Measurements from ENCODE around the gene SAMD4B. TPM values are rescaled to one million over a fixed set of nuclear protein-coding genes. Genes with fewer than 3 reads are reported as not detected.
A peak's percentile ranks its signal among the peaks of the same experiment; 100 is the strongest.

SAMD4B gene
- total RNA-seq, 1 donor from 2014 or later, result 100 TPM

DNA sequence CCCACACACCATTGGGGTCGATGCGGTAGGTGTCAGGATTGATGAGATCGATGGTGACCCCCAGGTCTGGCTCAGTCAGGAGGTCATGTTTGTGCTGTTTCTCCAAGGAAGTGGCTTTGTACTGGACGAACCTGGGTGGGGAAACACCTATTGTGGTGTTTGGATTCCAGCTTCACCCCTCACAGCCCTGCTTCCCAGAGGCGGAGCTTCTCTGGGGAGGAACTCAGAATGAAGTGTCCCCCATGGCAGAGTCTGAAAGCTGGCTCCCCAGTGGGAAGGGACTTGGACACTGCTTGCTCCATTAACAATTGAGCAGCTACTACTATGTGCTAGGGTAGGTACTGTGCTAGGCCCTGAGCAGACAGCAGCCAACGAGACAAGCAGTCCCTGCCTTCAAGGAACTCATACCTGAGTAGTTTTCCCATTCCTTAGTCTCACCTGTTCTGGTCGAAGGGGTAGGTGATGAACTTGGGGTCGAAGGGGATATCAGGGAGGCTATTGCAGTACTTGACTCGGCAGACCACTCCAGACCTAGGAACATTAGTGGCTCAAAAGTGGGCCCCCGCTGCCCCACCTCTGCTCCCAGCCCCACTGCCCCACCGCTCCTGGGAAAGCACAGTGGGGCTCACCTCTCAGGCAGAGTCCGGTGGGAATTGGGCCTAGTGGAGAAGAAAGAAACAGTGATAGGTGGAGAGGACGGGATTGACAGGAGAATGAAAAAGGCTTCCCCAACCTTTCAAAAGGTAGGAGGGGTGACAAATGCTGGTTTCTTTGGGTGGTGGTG lies 47.6 kb downstream of the SAMD4B start:
- Mint-ChIP-seq H3K9me3 (ENCODE audit: unreplicated experiment) (no peaks in the 10 kb centered on the region), H3K36me3 (ENCODE audit: unreplicated experiment) (peaks cover 32% of the 10 kb centered on the region), H3K4me1 (ENCODE audit: unreplicated experiment) (peaks cover 22% of the 10 kb centered on the region), H3K4me3 (ENCODE audit: unreplicated experiment) (peak overlapping the region; percentile 97), H3K27me3 (ENCODE audit: unreplicated experiment) (no peaks in the 10 kb centered on the region), H3K27ac (ENCODE audit: unreplicated experiment) (peak overlapping the region; percentile 98)
- no peak for DNase-seq (ENCODE audit: extremely low spot score, unreplicated experiment)
- TF ChIP-seq, protein P1, sequence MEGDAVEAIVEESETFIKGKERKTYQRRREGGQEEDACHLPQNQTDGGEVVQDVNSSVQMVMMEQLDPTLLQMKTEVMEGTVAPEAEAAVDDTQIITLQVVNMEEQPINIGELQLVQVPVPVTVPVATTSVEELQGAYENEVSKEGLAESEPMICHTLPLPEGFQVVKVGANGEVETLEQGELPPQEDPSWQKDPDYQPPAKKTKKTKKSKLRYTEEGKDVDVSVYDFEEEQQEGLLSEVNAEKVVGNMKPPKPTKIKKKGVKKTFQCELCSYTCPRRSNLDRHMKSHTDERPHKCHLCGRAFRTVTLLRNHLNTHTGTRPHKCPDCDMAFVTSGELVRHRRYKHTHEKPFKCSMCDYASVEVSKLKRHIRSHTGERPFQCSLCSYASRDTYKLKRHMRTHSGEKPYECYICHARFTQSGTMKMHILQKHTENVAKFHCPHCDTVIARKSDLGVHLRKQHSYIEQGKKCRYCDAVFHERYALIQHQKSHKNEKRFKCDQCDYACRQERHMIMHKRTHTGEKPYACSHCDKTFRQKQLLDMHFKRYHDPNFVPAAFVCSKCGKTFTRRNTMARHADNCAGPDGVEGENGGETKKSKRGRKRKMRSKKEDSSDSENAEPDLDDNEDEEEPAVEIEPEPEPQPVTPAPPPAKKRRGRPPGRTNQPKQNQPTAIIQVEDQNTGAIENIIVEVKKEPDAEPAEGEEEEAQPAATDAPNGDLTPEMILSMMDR (IDR thresholded peaks at IDR 0.05), result no peak

DNA sequence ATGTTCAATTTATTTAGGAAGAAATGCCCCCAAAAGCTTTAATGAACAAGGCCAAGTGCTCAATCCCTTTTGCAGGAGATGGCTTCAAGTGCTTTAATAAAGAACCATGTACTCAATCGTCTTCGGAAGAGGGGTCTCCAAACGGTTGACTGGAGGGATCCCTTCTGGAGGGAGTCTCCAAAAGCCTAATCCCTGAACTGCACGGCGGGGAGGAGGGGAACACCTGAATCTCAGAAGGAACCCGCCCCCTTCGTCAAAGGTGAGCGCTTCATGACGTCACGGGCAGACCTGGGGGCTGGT lies 48.2 kb downstream of the SAMD4B start:
- Mint-ChIP-seq H3K9me3 (ENCODE audit: unreplicated experiment) (no peaks in the 10 kb centered on the region), H3K27ac (ENCODE audit: unreplicated experiment) (peak overlapping the region; percentile 98), H3K4me1 (ENCODE audit: unreplicated experiment) (peaks cover 22% of the 10 kb centered on the region), H3K36me3 (ENCODE audit: unreplicated experiment) (peaks cover 37% of the 10 kb centered on the region), H3K27me3 (ENCODE audit: unreplicated experiment) (no peaks in the 10 kb centered on the region), H3K4me3 (ENCODE audit: unreplicated experiment) (peak overlapping the region; percentile 97)
- TF ChIP-seq, protein P1 (IDR thresholded peaks at IDR 0.05), result no peak
- DNase-seq (ENCODE audit: extremely low spot score, unreplicated experiment), result no peak

DNA sequence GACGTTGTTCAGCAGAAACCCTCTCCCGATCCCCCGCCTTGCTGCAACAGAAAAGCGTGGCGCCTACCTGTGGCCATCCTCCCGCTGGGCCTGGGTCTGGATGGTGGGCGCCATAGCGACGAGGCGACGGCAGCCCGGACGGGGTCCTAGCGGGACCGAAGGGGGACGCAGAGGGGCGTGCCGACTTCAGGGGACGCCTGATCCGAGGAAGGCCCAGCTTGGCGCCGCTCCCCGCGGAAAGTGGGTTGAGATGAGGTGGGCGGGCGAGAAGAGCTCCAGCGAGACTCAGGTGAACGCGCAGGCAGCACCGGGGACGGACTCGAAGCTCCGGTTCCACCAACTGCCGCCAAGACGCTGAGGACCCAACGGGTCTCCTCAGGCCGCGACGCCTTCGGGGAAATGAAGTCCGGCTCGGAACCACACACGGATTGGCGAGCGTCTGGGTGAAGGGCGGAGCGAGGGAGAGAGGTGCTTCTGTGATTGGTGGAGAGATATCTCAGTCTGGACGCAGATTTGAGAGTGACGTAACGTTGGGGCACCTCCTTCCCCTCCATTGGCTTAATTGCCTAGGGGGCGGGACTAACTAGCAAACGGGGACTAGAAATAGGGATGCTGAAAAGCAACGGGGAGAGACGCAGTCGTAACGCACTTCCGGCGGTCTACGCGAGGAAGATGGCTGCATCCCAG lies 48.7 kb downstream of the SAMD4B start, which contains the start of the genes MED29 and PAF1:
TSS of gene MED29 (plus strand) at position 628 of the 687 bp plus-strand sequence. CDS start at position 673, 45 bp downstream.
TSS of gene PAF1 (minus strand) at position 356 of the 687 bp plus-strand sequence. CDS start at position 114, 242 bp downstream.
- H3K36me3 Mint-ChIP-seq (ENCODE audit: unreplicated experiment), result peaks cover 33% of the 10 kb centered on the region

DNA sequence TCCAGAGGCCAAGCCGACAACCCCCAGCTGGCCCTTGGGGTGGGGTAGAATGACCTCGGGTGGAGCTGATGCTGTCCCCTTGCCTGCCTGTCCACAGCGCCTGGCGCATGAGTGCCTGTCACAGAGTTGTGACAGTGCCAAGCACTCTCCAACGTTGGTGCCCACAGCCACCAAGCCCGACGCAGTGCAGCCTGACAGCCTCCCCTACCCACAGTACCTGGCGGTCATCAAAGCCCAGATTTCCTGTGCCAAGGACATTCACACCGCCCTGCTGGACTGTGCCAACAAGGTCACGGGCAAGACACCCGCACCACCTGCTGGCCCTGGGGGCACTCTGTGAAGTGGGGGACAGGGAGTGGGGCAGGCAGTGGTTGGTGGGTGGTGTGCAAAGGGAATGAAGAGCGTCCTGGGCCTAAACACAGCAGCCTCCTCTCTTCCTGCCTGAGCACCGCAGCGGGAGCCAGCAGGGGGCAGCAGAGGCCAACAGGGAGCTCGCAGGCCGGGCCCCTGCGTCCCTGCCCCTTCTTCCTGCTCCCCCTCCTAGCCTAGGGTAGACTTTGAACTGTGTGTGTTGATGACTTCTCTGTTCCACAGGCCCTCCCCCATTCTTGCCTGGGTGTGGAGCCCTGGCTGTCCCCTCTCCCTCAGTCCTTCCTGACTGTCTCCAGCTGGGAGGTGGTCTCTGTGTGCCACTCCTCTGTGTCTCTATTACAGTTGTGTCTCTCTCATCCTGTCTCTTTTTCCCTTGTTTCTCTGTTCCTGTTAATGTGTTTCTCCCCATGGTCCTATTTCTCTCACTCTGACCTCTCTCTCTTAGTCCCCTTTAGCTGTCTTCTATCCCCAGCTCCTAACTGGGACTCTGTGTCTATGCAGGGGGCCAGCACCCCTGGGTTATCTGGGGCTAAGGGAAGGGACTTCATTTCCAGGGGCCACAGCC lies 55.4 kb downstream of the SAMD4B start:
- Mint-ChIP-seq H3K9me3 (ENCODE audit: unreplicated experiment) (no peaks in the 10 kb centered on the region), H3K36me3 (ENCODE audit: unreplicated experiment) (peaks cover 12% of the 10 kb centered on the region), H3K4me3 (ENCODE audit: unreplicated experiment) (no peak overlapping the region), H3K4me1 (ENCODE audit: unreplicated experiment) (peaks cover 27% of the 10 kb centered on the region), H3K27me3 (ENCODE audit: unreplicated experiment) (no peaks in the 10 kb centered on the region), H3K27ac (ENCODE audit: unreplicated experiment) (peak overlapping the region; percentile 79)
- TF ChIP-seq, protein P1 (IDR thresholded peaks at IDR 0.05), result peak; percentile 96
- peak; percentile 93 for DNase-seq (ENCODE audit: extremely low spot score, unreplicated experiment)

More for the DNA sequence above, 48.7 kb downstream of the SAMD4B start, which contains the start of the genes MED29 and PAF1:
- Mint-ChIP-seq H3K4me3 (ENCODE audit: unreplicated experiment) (peak within 1 kb of the TSS; percentile 97), H3K27me3 (ENCODE audit: unreplicated experiment) (no peaks in the 10 kb centered on the region), H3K27ac (ENCODE audit: unreplicated experiment) (peak within 1 kb of the TSS; percentile 98), H3K4me1 (ENCODE audit: unreplicated experiment) (peaks cover 22% of the 10 kb centered on the region), H3K9me3 (ENCODE audit: unreplicated experiment) (no peaks in the 10 kb centered on the region)
- peak; percentile 98 for DNase-seq (ENCODE audit: extremely low spot score, unreplicated experiment)
- TF ChIP-seq, protein P1 (IDR thresholded peaks at IDR 0.05), result no peak

Measured in osteocyte (in vitro differentiated cells).